ENCODE results near the gene CAPN9.

Gene CAPN9

GRCh38 chr1:230758709-230759368 lies 11.7 kb downstream of the CAPN9 start:
- Mint-ChIP-seq H3K4me1 (peaks cover 58% of the 10 kb centered on the region), H3K4me3 (peak overlapping the region; percentile 22), H3K9me3 (no peaks in the 10 kb centered on the region), H3K27me3 (ENCODE audit: low read depth, poor library complexity) (peaks cover 15% of the 10 kb centered on the region), H3K36me3 (ENCODE audit: low read depth) (no peaks in the 10 kb centered on the region), H3K27ac (peak overlapping the region; percentile 21)
- no peak for TF ChIP-seq CTCF (IDR thresholded peaks at IDR 0.05)
- DNase-seq: peak; percentile 46

DNA sequence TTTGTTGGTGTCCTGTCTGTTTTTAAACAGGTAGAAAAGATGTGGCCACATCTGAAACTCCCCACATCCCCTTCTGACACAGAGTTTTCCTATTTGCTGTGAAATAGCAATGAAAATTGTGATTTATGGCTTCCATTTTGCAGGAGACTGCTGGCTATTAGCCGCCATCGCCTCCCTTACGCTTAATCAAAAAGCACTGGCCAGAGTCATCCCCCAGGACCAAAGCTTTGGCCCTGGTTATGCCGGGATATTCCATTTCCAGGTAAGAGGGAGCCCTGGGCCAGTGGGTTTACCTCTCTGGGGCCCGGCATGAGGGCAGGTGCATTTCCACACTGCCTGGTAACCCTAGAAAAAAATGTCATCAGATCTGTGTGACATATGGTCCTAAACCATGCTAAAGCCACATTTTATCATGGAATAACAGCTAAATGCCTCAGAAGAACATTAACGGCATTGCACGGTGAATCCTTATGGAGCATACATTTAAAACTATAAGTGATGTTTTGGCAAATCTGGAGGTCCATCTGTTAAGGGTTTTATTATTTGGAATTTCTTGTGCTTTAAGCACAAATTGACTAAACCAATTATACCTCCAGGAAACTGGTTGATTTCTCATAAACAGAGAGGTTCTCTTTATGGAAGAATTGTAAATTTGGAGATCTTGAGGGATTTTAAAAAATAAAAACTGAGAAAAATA lies 12.3 kb downstream of the CAPN9 start:
- DNase-seq: no peak
- no peak overlapping the region for H3K27ac Mint-ChIP-seq
- peaks cover 55% of the 10 kb centered on the region for H3K4me1 Mint-ChIP-seq
- H3K9me3 Mint-ChIP-seq: peaks cover 6% of the 10 kb centered on the region
- H3K27me3 Mint-ChIP-seq (ENCODE audit: low read depth, poor library complexity): peaks cover 15% of the 10 kb centered on the region
- H3K4me3 Mint-ChIP-seq: no peak overlapping the region
- no peak for TF ChIP-seq CTCF (IDR thresholded peaks at IDR 0.05)
- H3K36me3 Mint-ChIP-seq (ENCODE audit: low read depth): no peaks in the 10 kb centered on the region

- Mint-ChIP-seq H3K27ac (no peak overlapping the region), H3K4me1 (peaks cover 55% of the 10 kb centered on the region), H3K4me3 (no peak overlapping the region), H3K9me3 (peaks cover 9% of the 10 kb centered on the region), H3K27me3 (ENCODE audit: low read depth, poor library complexity) (peaks cover 15% of the 10 kb centered on the region), H3K36me3 (ENCODE audit: low read depth) (no peaks in the 10 kb centered on the region)
- TF ChIP-seq CTCF (IDR thresholded peaks at IDR 0.05): no peak
- DNase-seq: no peak
These were observed 13.2 kb downstream of the CAPN9 start for GRCh38 chr1:230760360-230760827.

DNA sequence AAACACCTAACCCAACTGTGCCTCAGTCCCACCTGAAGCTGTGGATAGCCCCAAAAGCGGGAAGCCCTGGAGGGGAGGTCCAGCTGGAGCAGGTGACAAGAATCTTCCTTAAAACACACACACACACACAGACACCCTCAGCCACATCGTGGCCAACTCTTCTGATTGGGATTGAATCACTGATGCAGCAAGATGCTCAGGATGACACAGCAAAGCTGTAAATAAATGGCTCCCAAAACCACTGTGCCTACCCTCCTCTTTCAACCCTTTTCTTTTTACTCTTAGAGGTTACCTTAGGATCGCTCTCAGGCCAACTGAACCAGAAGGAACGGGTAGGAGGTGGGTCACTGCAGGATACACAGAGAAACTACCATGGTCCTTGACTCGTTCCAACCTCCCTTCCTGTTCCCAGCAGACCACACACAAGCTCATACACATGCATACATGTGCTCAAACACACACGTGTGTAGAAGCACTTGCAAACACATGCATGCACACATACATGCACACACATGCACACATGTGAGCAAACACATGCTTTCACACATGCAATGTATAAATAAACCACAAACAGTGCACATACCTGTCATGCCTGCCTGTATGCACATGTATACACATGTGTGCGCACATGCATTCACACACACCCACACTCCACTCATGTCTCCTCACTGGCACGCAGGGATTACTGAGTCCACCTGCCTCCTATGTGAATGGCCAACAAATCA lies 14.4 kb downstream of the CAPN9 start:
- no peak for TF ChIP-seq CTCF (IDR thresholded peaks at IDR 0.05)
- peaks cover 17% of the 10 kb centered on the region for H3K27me3 Mint-ChIP-seq (ENCODE audit: low read depth, poor library complexity)
- peak overlapping the region; percentile 80 for H3K27ac Mint-ChIP-seq
- DNase-seq: no peak
- peaks cover 51% of the 10 kb centered on the region for H3K4me1 Mint-ChIP-seq
- H3K4me3 Mint-ChIP-seq: no peak overlapping the region
- H3K36me3 Mint-ChIP-seq (ENCODE audit: low read depth): no peaks in the 10 kb centered on the region
- peaks cover 12% of the 10 kb centered on the region for H3K9me3 Mint-ChIP-seq

GRCh38 chr1:230763927-230764591 lies 16.9 kb downstream of the CAPN9 start:
- peaks cover 16% of the 10 kb centered on the region for H3K9me3 Mint-ChIP-seq

More at GRCh38 chr1:230763927-230764591, 16.9 kb downstream of the CAPN9 start:
- no peak for TF ChIP-seq CTCF (IDR thresholded peaks at IDR 0.05)
- Mint-ChIP-seq H3K4me3 (no peak overlapping the region), H3K4me1 (peaks cover 29% of the 10 kb centered on the region), H3K27me3 (ENCODE audit: low read depth, poor library complexity) (peaks cover 17% of the 10 kb centered on the region), H3K36me3 (ENCODE audit: low read depth) (no peaks in the 10 kb centered on the region), H3K27ac (no peak overlapping the region)
- DNase-seq: no peak

All from nephron progenitor cell (in vitro differentiated cells).